Ecto neural progenitor cell (in vitro differentiated cells): ENCODE results near the gene AGRN.
"Not testable (repeated sequence)": the region's sequence is repeated elsewhere in the genome, so short reads cannot be mapped to it uniquely, and the experiment has no call there.

Experiments
- DNase-seq: peaks from one replicate; pipeline ENCODE4 v3.0.0-alpha.2; 2018; ENCODE audit warnings: low spot score

AGRN gene

DNA sequence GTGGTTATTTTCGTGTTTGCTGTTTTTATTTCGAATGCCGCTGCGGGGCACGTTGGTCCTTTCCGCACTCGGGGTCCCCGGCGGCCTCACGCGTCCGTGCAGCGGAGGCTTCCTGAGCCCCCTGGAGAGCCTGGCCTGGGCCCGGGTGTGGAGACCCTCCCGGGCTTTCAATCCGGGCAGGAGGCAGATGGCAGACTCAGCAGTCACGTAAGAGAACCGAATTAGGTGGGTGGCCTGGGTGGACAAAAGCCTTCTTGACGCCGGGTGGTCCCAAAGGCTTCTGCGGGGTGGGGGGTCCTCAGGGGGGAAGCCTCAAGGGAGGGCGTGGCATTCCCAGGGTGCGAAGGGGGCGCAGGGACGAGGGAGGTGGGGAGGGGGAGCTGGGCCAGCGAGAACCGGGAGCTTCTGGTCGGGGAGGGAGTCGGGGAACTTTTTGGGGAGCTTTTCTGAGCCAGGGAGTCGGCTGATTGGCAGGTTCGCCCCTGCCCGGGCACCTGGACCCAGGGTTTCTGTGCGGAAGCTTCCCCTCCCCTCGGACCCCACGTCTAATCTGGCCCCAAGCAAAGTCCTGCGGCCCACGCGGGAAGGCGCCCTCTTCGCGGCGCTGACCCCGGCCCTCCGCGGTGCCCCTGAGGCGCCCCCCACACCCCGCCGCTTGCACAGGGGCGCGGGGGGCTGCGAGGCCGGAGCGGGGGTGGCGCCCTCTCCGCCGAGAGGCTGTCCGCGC is 18.7 kb upstream of the AGRN start:
- DNase-seq, result peak; percentile 76

DNA sequence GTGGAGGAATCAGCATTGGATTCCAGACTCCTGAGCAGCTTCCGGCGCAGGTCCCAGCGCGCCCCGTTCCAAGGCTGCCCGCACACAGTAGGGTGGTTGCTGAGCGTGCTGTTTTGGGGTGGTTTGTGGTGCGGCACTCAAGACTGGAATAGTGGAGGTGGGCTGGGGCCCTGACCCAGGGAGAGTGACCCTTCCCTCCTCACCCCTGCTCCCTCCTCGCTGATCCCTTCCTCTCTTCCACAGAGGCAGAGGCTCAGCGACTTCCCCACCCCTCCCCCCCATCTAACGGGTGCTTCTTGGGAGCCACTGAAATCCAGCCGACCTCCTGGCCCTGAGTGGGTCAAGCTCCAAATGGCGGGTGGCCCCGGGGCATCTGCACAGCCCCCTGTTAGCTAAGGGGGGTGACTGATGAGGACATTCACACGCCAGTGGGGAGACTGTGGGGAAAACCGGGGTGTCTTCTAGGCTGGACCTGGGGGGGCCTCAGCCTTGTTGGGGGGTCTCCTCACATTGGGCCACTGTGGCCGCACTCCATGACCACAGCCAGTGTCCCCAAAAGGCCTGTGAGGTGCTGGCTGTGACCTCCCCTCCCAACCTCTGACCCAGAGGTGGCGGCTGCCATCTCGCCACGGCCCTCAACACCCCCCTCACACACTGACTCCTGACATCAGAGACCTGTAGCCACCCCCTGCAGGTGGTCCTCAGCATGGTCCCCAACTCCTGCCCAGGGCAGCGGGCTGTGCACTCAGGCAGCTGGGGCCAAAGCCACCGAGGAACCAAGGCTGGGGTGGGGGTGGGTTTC is 16.1 kb upstream of the AGRN start:
- DNase-seq, result peak; percentile 55

DNA sequence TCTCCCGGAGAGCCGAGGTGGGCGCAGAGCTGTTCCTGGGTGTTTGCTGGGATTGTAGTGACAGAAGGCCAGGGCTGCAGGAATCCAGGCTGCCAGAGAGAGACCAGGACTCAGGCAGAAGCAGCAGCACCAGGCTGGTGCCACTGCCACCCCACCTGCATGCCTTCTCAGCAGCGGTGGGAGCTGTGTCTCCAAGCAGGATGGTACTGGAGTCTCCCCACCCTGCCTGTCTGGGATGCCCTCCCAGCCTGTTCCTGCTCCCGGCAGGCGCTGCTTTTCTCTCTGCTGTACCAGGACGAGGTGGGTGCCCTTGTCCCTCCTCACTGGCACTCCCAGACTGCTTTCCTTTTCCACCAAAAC is 15.5 kb upstream of the AGRN start:
- DNase-seq, result no peak

DNA sequence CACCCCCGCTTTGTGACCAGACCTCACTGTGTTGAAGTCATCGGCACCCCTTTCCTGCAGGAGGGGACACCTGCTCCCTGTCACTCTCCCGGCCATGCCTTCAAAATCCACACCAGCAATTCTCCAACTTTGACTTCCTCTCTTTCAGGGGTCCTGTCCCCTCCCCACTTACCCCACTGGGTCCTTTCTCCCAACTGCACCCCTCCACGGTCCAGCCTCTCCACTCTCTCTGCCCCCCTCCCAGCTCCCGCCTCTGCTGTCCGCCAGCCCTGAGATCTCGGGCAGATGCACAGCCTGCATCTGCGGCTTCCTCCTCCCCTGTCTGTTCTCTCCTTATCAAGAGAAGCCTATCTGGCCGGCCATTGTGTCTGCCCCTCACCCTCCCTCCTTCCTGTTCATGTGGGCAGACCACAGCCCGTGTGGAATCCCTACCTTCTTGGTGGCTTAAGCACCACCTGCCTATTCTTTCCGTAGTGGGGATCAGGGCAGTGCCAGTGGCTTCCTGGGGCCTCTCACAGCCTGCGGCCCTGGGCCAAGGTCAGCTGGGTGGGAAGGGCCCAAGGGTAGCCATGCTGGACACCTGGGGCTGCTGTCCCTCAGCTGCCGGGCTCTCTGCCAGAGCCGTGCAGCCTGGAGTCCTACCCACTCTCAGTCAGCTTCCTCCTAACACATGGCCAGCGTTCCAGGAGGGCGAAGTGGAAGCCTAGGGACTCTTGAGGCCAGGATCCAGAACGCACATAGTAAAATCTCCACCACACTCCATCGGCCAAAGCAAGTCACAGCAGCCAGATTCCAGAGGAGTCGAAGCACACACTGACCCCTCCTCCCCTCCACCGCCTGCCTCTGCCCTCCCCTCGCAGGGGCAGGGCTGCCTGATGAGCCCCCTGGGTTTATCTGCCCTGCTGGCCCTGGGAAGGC is 14.9 kb upstream of the AGRN start:
- DNase-seq, result peak; percentile 75

DNA sequence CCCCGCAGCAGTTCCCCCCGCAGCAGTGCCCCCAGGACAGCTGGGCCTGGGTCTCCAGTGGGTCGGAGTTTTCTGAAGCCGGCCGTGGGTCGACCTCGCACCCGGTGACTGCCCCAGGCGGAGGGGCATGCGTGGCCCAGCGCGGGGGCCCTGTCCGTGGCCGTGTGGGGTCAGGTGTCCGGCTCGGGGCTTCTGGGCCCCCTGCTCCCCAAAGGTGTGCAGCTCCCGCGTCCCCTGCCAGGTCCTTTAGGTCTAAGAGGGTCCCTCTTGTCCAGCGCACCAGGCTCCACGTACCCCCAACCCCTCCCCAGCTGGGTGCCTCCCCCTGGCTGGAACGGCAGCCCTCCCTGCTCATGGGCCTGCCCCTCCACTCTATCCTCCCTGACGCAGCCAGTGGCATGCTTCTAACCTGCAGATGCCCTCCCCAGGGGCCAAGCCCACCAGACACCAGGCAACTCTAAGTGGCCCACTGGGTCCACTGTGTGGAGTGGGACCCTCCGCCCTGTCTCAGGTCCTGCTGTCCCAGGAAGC is 14.1 kb upstream of the AGRN start:
- DNase-seq, result no peak

DNA sequence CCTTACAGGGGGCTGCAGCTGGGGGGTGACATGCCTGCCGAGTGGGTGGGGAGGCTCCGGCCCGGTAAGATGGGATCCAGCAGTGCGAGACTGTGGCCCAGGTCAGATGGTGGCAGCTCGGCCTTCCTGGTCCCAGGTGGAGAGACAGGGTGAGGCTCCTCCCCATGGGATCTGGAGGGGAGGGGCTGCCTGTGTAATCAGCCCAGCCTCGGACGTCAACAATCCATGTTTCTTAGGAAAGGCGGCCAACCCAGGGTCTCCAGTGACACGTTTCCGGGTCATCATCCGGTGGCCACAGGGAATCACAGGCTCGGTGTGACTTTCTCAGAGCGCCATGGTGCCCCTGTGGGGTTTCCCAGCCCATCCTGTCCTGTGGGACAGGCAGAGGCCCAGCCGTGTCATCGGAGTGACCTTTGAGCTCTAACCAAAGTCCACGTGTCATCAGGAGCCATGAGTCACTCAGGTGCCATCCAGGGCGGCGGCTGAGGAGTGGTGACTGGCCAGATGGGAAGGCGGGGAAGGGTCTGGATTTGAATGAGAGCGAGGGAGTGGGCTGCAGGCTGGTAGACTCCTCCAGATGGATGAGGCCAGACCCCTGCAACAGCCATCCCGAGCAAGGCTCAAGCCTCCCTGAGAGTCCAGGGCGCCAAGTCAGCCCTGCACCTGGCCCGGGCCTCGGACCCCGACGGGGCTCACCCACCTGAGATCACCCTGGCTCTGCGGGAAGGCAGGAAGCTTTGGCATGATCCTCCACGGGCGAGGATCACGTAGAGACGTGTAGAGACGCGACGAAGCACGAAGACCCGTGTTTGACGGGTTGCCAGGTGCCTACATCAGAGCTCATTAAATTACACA is 13.4 kb upstream of the AGRN start:
- DNase-seq, result peak; percentile 54

DNA sequence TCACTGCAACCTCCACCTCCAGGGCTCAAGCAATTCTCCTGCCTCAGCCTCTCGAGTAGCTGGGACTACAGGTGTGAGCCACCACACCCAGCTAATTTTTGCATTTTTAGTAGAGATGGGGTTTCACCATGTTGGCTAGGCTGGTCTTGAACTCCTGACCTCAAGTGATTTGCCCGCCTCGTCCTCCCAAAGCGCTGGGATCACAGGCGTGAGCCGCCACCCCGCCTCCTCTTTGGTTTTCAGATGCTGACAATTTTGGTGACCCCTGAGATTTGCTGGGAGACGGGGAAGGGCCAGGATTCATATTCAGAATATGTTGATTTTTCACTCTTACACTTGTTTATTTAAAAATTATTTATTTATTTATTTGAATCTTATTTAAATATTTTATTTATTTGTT is 9.8 kb upstream of the AGRN start:
- not testable (repeated sequence) for DNase-seq

DNA sequence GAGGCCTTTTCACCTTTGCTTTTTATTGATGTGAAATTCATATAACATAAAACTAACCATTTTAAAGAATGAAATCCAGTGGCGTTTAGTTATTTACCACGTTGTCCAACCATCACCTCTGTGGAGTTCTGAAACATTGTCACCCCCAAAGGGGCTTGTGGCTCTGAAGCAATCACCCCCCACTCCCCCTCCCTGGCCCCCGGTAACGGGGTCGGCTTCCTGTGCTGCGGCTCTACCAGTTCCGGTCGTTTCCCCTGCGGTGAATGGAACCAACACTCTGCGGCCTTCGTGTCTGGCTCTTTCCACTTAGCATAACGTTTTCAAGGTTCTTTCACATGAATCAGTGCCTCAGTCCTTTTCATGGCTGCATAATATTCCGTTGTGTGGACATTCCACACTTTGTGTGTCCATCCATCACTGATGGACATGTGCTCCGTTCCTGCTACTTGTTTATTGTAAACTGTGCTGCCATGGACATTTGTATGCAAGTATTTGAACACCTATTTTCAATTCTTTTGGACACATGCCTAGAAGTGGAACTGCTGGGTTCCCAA is 8.4 kb upstream of the AGRN start:
- no peak for DNase-seq

DNA sequence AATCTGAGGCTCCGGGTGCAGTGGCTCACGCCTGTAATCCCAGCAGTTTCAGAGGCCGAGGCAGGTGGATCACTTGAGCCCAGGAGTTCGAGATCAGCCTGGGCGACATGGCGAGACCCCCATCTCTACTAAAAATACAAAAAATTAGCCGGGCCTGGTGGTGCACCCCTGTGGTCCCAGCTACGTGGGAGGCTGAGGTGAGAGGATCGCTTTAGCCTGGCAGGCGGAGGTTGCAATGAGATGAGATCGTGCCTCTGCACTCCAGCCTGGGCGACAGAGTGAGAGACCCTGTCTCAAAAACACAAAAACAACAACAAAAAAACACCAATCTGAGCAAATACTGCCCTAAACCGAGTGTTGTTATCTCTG is 7.2 kb upstream of the AGRN start:
- DNase-seq, result peak; percentile 36

DNA sequence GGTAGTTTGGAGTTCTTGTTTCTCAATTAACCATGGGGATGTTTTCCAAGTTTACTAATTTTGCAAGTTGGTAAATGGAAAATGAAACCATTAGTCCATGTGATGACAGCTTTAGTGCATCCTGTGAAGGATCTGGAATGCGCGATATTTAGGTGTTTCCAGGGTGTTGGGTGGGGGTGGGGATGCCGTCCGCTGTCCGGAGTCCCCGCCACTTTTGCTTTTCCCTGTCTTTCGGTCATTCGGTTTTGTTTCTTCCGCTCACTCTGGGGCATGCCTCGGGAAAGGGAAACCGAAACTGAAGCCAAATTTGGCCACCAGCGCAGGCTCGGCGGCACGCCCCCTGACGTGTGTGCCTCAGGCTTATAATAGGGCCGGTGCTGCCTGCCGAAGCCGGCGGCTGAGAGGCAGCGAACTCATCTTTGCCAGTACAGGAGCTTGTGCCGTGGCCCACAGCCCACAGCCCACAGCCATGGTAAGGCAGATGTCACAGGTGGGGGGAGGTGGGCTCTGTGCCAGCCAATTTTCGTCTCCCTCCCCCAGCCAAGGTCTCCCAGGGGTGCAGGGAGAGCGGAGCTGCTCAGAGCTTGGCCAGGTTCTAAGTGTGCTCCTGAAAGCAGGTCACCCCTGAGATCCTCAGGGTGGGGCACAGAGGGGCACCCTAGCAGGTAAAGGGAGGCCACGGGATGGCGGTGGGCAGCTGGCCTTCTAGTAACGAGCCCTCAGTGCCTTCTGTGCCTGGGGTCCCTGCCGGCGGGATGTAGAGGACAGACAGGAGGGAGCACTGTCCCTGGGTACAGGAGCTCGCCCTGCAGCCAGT is 6.6 kb upstream of the AGRN start, which contains the start of gene ISG15:
Gene ISG15, plus strand, starts transcription at position 393 of the 817 bp plus-strand sequence. Its CDS starts 77 bp downstream, at position 470.
- DNase-seq, result peak; percentile 89

DNA sequence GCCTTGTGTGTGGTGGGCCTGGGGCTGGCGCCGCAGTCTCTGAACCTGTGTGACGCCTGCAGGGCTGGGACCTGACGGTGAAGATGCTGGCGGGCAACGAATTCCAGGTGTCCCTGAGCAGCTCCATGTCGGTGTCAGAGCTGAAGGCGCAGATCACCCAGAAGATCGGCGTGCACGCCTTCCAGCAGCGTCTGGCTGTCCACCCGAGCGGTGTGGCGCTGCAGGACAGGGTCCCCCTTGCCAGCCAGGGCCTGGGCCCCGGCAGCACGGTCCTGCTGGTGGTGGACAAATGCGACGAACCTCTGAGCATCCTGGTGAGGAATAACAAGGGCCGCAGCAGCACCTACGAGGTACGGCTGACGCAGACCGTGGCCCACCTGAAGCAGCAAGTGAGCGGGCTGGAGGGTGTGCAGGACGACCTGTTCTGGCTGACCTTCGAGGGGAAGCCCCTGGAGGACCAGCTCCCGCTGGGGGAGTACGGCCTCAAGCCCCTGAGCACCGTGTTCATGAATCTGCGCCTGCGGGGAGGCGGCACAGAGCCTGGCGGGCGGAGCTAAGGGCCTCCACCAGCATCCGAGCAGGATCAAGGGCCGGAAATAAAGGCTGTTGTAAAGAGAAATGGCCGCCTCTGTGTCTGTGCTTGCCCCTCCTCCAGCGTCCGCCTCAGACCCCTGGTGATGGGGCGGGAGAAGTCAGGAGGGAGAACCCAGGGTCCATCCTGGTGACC is 5.8 kb upstream of the AGRN start:
- peak; percentile 63 for DNase-seq

DNA sequence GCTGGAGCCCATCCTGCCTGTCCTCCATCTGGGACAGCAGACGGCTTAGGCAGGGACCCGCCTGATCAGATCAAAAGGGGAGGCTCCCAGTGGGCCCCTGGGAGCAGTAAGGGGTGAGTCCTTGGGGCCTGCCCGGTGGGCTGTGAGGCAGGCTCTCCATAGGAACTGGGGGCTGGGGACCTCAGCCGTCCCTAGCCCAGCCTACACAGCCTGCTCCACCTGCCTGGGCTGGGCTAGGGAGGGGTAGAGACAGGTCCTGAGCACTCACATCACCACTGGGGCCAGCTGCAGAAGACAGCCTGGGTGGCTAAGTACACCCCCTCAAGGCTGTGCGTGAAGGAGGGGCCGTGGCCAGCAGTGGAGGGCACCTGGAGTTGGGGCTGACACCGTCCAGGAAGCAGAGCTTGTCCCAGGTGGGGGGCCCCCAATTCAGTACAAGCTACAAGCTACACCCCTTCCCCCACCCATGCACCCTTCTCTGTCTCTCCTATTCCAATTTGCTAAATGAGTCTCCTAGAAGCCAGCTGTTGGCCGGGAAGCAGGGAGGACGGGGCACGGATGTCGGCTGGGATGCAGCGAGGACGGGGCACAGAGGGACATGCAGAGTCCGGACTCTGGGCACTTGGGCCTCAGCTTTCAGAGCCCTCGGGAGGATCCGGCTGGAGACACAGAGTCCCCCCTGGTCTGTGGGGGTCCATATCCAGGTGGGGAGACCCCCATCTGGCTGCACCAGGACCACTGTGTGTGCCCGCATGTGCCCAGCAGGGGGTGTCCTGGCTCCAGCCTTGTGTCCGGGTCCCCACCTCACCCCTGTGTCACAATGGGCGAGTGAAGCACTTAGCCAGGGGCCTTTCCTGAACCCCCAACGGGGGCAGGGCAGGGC is 4.9 kb upstream of the AGRN start:
- DNase-seq, result peak; percentile 61

DNA sequence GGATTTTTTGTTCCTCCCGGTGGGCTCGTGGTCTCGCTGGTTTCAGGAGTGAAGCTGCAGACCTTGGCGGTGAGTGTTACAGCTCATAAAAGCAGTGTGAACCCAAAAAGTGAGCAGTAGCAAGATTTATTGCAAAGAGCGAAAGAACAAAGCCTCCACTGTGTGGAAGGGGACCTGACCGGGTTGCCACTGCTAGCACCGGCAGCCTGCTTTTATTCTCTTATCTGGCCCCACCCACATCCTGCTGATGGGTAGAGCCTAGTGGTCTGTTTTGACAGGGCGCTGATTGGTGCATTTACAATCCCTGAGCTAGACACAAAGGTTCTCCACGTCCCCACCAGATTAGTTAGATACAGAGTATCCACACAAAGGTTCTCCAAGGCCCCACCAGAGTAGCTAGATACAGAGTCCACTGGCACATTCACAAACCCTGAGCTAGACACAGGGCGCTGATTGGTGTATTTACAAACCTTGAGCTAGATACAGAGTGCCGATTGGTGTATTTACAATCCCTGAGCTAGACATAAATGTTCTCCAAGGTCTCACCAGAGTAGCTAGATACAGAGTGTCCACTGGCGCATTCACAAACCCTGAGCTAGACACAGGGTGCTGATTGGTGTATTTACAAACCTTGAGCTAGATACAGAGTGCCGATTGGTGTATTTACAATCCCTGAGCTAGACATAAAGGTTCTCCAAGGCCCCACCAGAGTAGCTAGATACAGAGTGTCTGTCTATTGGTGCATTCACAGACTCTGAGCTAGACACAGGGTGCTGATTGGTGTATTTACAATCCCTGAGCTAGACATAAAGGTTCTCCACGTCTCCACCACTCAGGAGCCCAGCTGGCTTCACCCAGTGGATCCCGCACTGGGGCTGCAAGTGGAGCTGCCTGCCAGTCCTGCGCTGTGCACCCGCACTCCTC is 2.3 kb upstream of the AGRN start:
- not testable (repeated sequence) for DNase-seq

DNA sequence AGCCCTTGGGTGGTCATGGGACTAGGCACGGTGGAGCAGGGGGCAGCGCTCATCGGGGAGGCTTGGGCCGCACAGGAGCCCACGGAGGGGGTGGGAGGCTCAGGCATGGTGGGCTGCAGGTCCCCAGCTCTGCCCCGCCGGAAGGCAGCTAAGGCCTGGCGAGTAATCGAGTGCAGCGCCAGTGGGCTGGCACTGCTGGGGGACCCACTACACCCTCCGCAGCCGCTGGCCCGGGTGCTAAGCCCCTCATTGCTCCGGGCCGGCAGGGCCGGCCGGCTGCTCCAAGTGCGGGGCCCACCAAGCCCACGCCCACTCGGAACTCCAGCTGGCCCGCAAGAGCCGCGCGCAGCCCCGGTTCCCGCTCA is 1.6 kb upstream of the AGRN start:
- not testable (repeated sequence) for DNase-seq

DNA sequence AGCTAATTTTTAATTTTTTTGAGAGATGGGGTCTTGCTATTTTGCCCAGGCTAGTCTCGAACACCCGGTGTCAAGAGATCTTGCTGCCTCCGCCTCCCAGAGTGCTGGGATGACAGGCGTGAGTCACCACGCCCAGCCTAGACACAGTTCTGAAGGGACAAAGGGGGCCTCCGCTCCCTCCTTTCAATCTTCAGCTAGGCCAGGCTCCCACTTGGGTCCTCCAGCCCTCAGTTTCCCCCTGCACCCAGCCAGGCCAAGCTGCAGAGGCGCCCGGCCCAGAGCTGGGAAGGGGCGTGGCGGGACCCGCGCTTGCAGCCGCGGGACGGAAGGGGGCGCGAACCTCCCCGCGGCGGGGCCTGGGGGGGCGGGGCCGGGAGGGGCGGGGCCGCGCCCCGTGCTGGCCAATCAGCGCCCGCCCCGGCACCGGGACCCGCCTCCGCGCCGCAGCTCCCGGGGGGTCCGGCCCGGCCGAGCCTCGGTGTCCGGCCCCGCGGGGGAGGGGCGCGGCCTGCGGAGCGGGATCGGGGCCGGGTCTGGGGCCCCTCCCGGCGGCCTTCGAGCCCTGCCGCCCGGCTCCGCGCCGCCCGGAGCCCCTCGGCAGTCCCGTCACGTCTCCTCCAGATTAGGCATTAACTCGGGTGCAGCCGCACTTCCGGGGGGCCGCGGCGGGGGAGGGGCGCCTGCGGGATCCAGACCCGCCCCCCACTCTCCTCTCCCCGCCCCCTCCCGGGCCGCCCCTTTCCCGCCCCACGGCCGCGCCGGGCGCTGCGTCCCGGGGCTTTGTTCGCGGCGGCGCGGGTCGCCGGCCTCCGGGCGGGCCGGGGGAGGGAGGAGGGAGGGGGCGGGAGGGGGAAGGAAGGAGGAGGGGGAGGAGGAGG is 559 bp upstream of the AGRN start:
- peak; percentile 92 for DNase-seq

DNA sequence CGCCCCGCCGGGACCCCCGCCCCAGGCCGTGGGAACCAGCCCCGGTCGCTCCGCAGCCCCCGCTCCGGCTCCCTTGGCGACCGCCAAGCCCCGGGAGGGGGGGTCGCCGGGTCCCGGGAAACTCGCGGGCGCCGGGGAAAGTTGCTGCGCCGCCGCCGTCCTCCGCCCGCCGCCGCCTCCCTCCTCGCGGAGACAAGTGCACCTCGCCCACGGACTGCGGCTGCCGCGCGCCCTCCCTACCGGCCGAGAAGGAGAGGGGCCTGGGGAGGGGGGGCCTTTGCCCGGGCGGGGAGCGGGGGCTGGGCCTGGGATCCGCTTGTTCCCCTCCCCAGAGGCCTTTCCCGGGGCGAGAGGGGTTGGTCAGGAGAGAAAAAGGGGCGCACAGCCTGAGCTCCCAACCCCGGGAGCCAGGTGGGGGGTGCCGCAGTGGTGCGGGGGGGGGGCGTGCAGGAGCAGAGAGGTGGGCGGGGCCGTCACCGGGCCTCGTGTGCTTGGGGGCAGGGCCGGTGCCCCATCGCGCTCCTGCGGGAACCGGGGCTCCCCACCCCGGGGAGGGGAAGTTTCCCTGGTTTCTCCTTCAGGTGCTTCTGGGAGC is 592 bp downstream of the AGRN start:
- no peak for DNase-seq
